B cell (primary cell): ENCODE results near the gene DCPS. TPM values are rescaled to one million over a fixed set of nuclear protein-coding genes. Genes with fewer than 3 reads are reported as not detected.

ENCODE experiments used
- ATAC-seq: fragments of 200-7000 bp; cut with Tn5 transposase; one replicate; pipeline ENCODE4 v1.10.0; 2021; ENCODE audit warnings: low read depth, mild to moderate bottlenecking, moderate number of reproducible peaks, moderate library complexity
- CTCF ChIA-PET: fragments of 350-600 bp; sonication (Branson Sonifier 250); formaldehyde crosslinking; loops from one replicate; lab custom pipeline; 2021; ENCODE audit warnings: antibody characterized with exemption, inconsistent platforms; lab: Charles Lee
- POLR2A ChIA-PET: fragments of 350-600 bp; sonication (Branson Sonifier 250); formaldehyde crosslinking; loops from one replicate; lab custom pipeline; 2021; ENCODE audit warnings: antibody characterized with exemption; lab: Charles Lee
- DNase-seq: peaks from one replicate; pipeline ENCODE4 v3.0.0; 2013
- H2AFZ ChIP-seq: 2 replicates; pipeline ENCODE4 v1.6.1; 2012; ENCODE audit warnings: mild to moderate bottlenecking, low read depth, low read length; ENCODE audit not compliant: insufficient read depth, poor library complexity, severe bottlenecking
- H3K27ac ChIP-seq, 2 donors: 1 replicate in 1 of 2; 2 replicates in 1 of 2; pipeline ENCODE4 v1.5.1; 2012 to 2013; ENCODE audit warnings: low read length in 2 of 2, mild to moderate bottlenecking in 2 of 2, moderate library complexity in 1 of 2
- H3K27me3 ChIP-seq, 4 experiments: fragments of 200-600 bp in 1 of 4; sonication (generic) in 1 of 4; replicated peaks in 1 of 4; 1 replicate in 2 of 4; 2 replicates in 2 of 4; pipeline versions ENCODE4 v1.6.1 to v1.7.0; 2013 to 2016; ENCODE audit warnings: low read length in 3 of 4, mild to moderate bottlenecking in 2 of 4, mixed read lengths in 1 of 4, moderate library complexity in 1 of 4; ENCODE audit not compliant: insufficient read depth in 4 of 4, control insufficient read depth in 3 of 4; ENCODE audit errors: control extremely low read depth in 1 of 4
- H3K36me3 ChIP-seq, 2 experiments: replicated peaks in 1 of 2; 1 replicate in 1 of 2; 2 replicates in 1 of 2; pipeline versions ENCODE4 v1.6.1 to v1.7.1; 2013; ENCODE audit warnings: low read length in 1 of 2; ENCODE audit not compliant: insufficient read depth in 2 of 2, control insufficient read depth in 1 of 2; ENCODE audit errors: control extremely low read depth in 1 of 2, extremely low read depth in 1 of 2
- H3K4me1 ChIP-seq, 2 donors: fragments of 200-600 bp in 1 of 2; sonication (generic) in 1 of 2; 1 replicate in 1 of 2; 2 replicates in 1 of 2; pipeline versions ENCODE4 v1.5.1 to v1.6.1; 2013 to 2017; ENCODE audit warnings: low read length in 2 of 2; ENCODE audit not compliant: control insufficient read depth in 2 of 2, insufficient read depth in 2 of 2
- H3K4me2 ChIP-seq: replicated peaks from 2 replicates; pipeline ENCODE3; 2012; ENCODE audit warnings: mild to moderate bottlenecking, low read depth, low read length; ENCODE audit not compliant: poor library complexity, severe bottlenecking
- H3K4me3 ChIP-seq, 5 experiments: fragments of 200-600 bp in 1 of 5; sonication (generic) in 1 of 5; 1 replicate in 3 of 5; 2 replicates in 2 of 5; pipeline versions ENCODE4 v1.5.1 to v1.7.0; 2011 to 2016; ENCODE audit warnings: low read length in 4 of 5, mild to moderate bottlenecking in 4 of 5, low read depth in 2 of 5, control low read depth in 1 of 5, moderate library complexity in 1 of 5; ENCODE audit not compliant: insufficient read depth in 1 of 5; ENCODE audit errors: control extremely low read depth in 1 of 5, extremely low read depth in 1 of 5
- H3K79me2 ChIP-seq: fragments of 200-600 bp; sonication (generic); one replicate; pipeline ENCODE4 v1.6.0; 2016; ENCODE audit warnings: low read length; ENCODE audit not compliant: control insufficient read depth, insufficient read depth
- H3K9ac ChIP-seq: fragments of 200-600 bp; sonication (generic); 2 replicates; pipeline ENCODE4 v1.6.1; 2017; ENCODE audit warnings: mild to moderate bottlenecking, low read length, moderate library complexity
- H3K9me3 ChIP-seq, 3 donors: one replicate each; pipeline versions ENCODE4 v1.6.1 to v1.7.1; 2013; ENCODE audit warnings: low read length in 2 of 3; ENCODE audit not compliant: control insufficient read depth in 2 of 3, insufficient read depth in 1 of 3; ENCODE audit errors: control extremely low read depth in 1 of 3
- H4K20me1 ChIP-seq: 2 replicates; pipeline ENCODE4 v1.6.0; 2012; ENCODE audit warnings: mild to moderate bottlenecking, low read length; ENCODE audit not compliant: insufficient read depth, control insufficient read depth, poor library complexity, severe bottlenecking
- H3K27ac Mint-ChIP-seq: one replicate; pipeline ENCODE4 v1.8.0; 2021; ENCODE audit warnings: mixed read lengths
- H3K27me3 Mint-ChIP-seq: one replicate; pipeline ENCODE4 v1.8.0; 2021; ENCODE audit warnings: mixed read lengths
- H3K4me1 Mint-ChIP-seq: one replicate; pipeline ENCODE4 v1.8.0; 2021; ENCODE audit warnings: mixed read lengths
- H3K4me3 Mint-ChIP-seq: one replicate; pipeline ENCODE4 v1.8.0; 2021; ENCODE audit warnings: mixed read lengths
- H3K9me3 Mint-ChIP-seq: one replicate; pipeline ENCODE4 v1.8.0; 2022; ENCODE audit warnings: mixed read lengths; ENCODE audit not compliant: insufficient read depth
- CTCF ChIP-seq: fragments of 200-600 bp; IDR thresholded peaks from one replicate; pipeline ENCODE4 v1.8.0; 2022; ENCODE audit warnings: antibody characterized with exemption, mild to moderate bottlenecking
- EZH2 ChIP-seq: IDR thresholded peaks from 2 replicates; pipeline ENCODE4 v1.6.1; 2012; ENCODE audit warnings: borderline replicate concordance, low read depth, mild to moderate bottlenecking, moderate library complexity, low read length; ENCODE audit not compliant: insufficient read depth, poor library complexity, severe bottlenecking
- WGBS: methylation state at CpG from one replicate; pipeline ENCODE4 v1.1.5; 2013; ENCODE audit warnings: missing lambda C conversion rate; ENCODE audit not compliant: insufficient coverage; 5-methylcytosine and 5-hydroxymethylcytosine counted together
- intact Hi-C: fragments of 100-400 bp; cut with micrococcal nuclease; formaldehyde crosslinking; loops from one replicate; pipeline ENCODE4 v1.10.0; 2022
- polyA plus RNA-seq: library from polyadenylated mRNA; depleted of rRNA; stranded (reverse); fragments of >200 nt; gene quantifications from 2 replicates; pipeline ENCODE4 v1.2.3, GENCODE V29; 2012
- total RNA-seq, 2 donors: library from RNA; stranded (reverse); fragments of 120-200 nt in 1 of 2; gene quantifications; 1 replicate in 1 of 2; 2 replicates in 1 of 2; pipeline versions ENCODE4 v1.2.3 to v1.2.4, GENCODE V29; 2013 to 2022

Gene DCPS
- total and polyA plus RNA-seq, 2 donors (not counting 1 experiment from before 2014, with no cell fraction given), result 21.7 to 37.1 TPM

GRCh38 chr11:126352163-126352562 is 48.3 kb downstream of the DCPS start:
- peaks cover 11 to 17% of the 10 kb centered on the region in 2 donors for H3K4me1 ChIP-seq
- no peak overlapping the region for H3K4me2 ChIP-seq
- H3K27ac ChIP-seq, result no peak overlapping the region
- Mint-ChIP-seq H3K4me1 (peaks cover 15% of the 10 kb centered on the region), H3K9me3 (no peaks in the 10 kb centered on the region), H3K4me3 (no peak overlapping the region), H3K27me3 (no peaks in the 10 kb centered on the region), H3K27ac (no peak overlapping the region)
- WGBS, result 36% methylated on average over 2 of the region's 3 CpGs
- no peak overlapping the region for H3K9ac ChIP-seq
- intact Hi-C loops, result loop anchor here (10.0 kb wide), 1 partner anchor 47 kb away; the partner anchor contains the start of gene DCPS
- CTCF ChIA-PET, result no interaction called here
- DNase-seq (no peak), ATAC-seq (no peak)
- H3K36me3 ChIP-seq, result peaks cover 0 to 13% of the 10 kb centered on the region in 2 experiments
- POLR2A ChIA-PET, result no interaction called here
- H4K20me1 ChIP-seq, result no peaks in the 10 kb centered on the region
- no peak overlapping the region for H3K4me3 ChIP-seq
- H3K79me2 ChIP-seq, result no peaks in the 10 kb centered on the region
- no peak for TF ChIP-seq CTCF
- no peak for TF ChIP-seq EZH2
- H2AFZ ChIP-seq, result no peak overlapping the region
- H3K27me3 ChIP-seq, result peaks cover 0 to 7% (median 0%) of the 10 kb centered on the region in 4 experiments
- no peaks in the 10 kb centered on the region for H3K9me3 ChIP-seq

GRCh38 chr11:126352934-126353801 is 49.3 kb downstream of the DCPS start:
- CTCF ChIA-PET, result interaction anchor here (1.2 kb wide), 1 partner anchor 127 kb away, joined by 3 read pairs; no protein-coding TSS in a partner anchor
- no peak for TF ChIP-seq EZH2
- TF ChIP-seq CTCF, result peak; percentile 36
- Histone ChIP-seq H3K4me2 (no peak overlapping the region), H3K4me1 (peaks cover 11 to 17% of the 10 kb centered on the region in 2 donors), H3K36me3 (peaks cover 0 to 9% of the 10 kb centered on the region in 2 experiments), H3K79me2 (no peaks in the 10 kb centered on the region), H2AFZ (no peak overlapping the region), H3K27ac (no peak overlapping the region), H3K9me3 (no peaks in the 10 kb centered on the region), H3K4me3 (no peak overlapping the region), H4K20me1 (no peaks in the 10 kb centered on the region), H3K27me3 (peaks cover 0 to 8% (median 0%) of the 10 kb centered on the region in 4 experiments), H3K9ac (no peak overlapping the region)
- peaks cover 15% of the 10 kb centered on the region for H3K4me1 Mint-ChIP-seq
- WGBS, result 67% methylated on average over 2 of the region's 4 CpGs
- no peak overlapping the region for H3K27ac Mint-ChIP-seq
- no peaks in the 10 kb centered on the region for H3K27me3 Mint-ChIP-seq
- no peak for ATAC-seq
- intact Hi-C loops, result loop anchor here (10.0 kb wide), 1 partner anchor 48 kb away; the partner anchor contains the start of gene DCPS
- no peaks in the 10 kb centered on the region for H3K9me3 Mint-ChIP-seq
- H3K4me3 Mint-ChIP-seq, result peak overlapping the region; percentile 23
- POLR2A ChIA-PET, result no interaction called here
- DNase-seq, result no peak
